ENCODE measurements around the gene PTPN13.

GRCh38 chr4:86721412-86721811 lies 127.3 kb downstream of the PTPN13 start:
- no peak for TF ChIP-seq CTCF (conservative IDR thresholded peaks at IDR 0.05; ENCODE audit: low read depth, low read length)
- TF ChIP-seq EZH2 (IDR thresholded peaks at IDR 0.05; ENCODE audit: borderline replicate concordance, low read depth, low read length, poor library complexity, severe bottlenecking), result no peak
